ENCODE data around the gene IVD. TPM values are rescaled to one million over a fixed set of nuclear protein-coding genes. Genes with fewer than 3 reads are reported as not detected.

IVD gene
- total and polyA plus RNA-seq, 9 of the 15 experiments (the other 6 are each of a cell fraction or from before 2014, with no cell fraction given): 0.15 to 4.5 (median 2.4) TPM

GRCh38 chr15:40439960-40440742 lies 34.6 kb downstream of the IVD start (continued):
- TF ChIP-seq ZSCAN32 (CRISPR knock-in tag; IDR thresholded peaks at IDR 0.05) (no peak), HNRNPL (IDR thresholded peaks at IDR 0.05; ENCODE audit: low read depth, low read length) (no peak), ZFP1 (CRISPR knock-in tag; IDR thresholded peaks at IDR 0.05) (no peak), ASH1L (IDR thresholded peaks at IDR 0.05; ENCODE audit: borderline replicate concordance, low read depth, partially characterized antibody) (no peak), U2AF1 (optimal IDR thresholded peaks at IDR 0.05; ENCODE audit: low read depth, low read length) (no peak), YBX1 (IDR thresholded peaks at IDR 0.05) (no peak), MAFG (tag; conservative IDR thresholded peaks at IDR 0.05) (no peak), ZNF766 (CRISPR knock-in tag; conservative IDR thresholded peaks at IDR 0.05) (no peak), MCM2 (IDR thresholded peaks at IDR 0.05; ENCODE audit: low read depth) (no peak), PTTG1 (tag; IDR thresholded peaks at IDR 0.05; ENCODE audit: low read depth) (no peak), NFRKB (IDR thresholded peaks at IDR 0.05; ENCODE audit: low read depth) (0 out of 2 replicates have a peak, but pooled peaks have one; percentile 16), POLR2B (IDR thresholded peaks at IDR 0.05; ENCODE audit: low read depth, partially characterized antibody) (peak; percentile 46), ETS1 (conservative IDR thresholded peaks at IDR 0.05; ENCODE audit: control insufficient read depth, low read depth, low read length) (0 out of 2 replicates have a peak, but pooled peaks have one; percentile 51), ELK3 (CRISPR knock-in tag; IDR thresholded peaks at IDR 0.05) (no peak), NR2C1 (IDR thresholded peaks at IDR 0.05) (no peak), NR2C1 (tag; IDR thresholded peaks at IDR 0.05) (no peak), MAFK (IDR thresholded peaks at IDR 0.05; ENCODE audit: low read length) (no peak), CHD2 (IDR thresholded peaks at IDR 0.05; ENCODE audit: low read depth, low read length) (no peak), SMARCE1 (IDR thresholded peaks at IDR 0.05) (0 out of 2 replicates have a peak, but pooled peaks have one; percentile 28), VEZF1 (CRISPR knock-in tag; IDR thresholded peaks at IDR 0.05) (no peak), CREBBP (IDR thresholded peaks at IDR 0.05; ENCODE audit: low read depth, low read length) (no peak), NCOA1 (IDR thresholded peaks at IDR 0.05; ENCODE audit: low read depth) (no peak)
- TF ChIP-seq, protein P1, sequence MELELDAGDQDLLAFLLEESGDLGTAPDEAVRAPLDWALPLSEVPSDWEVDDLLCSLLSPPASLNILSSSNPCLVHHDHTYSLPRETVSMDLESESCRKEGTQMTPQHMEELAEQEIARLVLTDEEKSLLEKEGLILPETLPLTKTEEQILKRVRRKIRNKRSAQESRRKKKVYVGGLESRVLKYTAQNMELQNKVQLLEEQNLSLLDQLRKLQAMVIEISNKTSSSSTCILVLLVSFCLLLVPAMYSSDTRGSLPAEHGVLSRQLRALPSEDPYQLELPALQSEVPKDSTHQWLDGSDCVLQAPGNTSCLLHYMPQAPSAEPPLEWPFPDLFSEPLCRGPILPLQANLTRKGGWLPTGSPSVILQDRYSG (tag; conservative IDR thresholded peaks at IDR 0.05; ENCODE audit: low read depth): no peak
- TF ChIP-seq, protein P2, sequence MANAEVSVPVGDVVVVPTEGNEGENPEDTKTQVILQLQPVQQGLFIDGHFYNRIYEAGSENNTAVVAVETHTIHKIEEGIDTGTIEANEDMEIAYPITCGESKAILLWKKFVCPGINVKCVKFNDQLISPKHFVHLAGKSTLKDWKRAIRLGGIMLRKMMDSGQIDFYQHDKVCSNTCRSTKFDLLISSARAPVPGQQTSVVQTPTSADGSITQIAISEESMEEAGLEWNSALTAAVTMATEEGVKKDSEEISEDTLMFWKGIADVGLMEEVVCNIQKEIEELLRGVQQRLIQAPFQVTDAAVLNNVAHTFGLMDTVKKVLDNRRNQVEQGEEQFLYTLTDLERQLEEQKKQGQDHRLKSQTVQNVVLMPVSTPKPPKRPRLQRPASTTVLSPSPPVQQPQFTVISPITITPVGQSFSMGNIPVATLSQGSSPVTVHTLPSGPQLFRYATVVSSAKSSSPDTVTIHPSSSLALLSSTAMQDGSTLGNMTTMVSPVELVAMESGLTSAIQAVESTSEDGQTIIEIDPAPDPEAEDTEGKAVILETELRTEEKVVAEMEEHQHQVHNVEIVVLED (CRISPR knock-in tag; IDR thresholded peaks at IDR 0.05): no peak
